ENCODE data around the gene VIPAS39. TPM values are rescaled to one million over a fixed set of nuclear protein-coding genes. Genes with fewer than 3 reads are reported as not detected.

VIPAS39 gene
- total and polyA plus RNA-seq, 2 of the 13 experiments (the other 11 are each of a cell fraction or from before 2014, with no cell fraction given), result 13.3 to 21.5 TPM

GRCh38 chr14:77469067-77469505 lies 11.7 kb upstream of the VIPAS39 start (continued):
- no peak for TF ChIP-seq ZNF318 (CRISPR knock-in tag; IDR thresholded peaks at IDR 0.05)
- peak; percentile 92 for TF ChIP-seq ZBTB33 (CRISPR knock-in tag; IDR thresholded peaks at IDR 0.05)
- TF ChIP-seq MAZ (IDR thresholded peaks at IDR 0.05; ENCODE audit: borderline replicate concordance, low read depth, low read length), result peak; percentile 18; the same call in 1 of the 2 replicates
- no peak for TF ChIP-seq MAZ (CRISPR knock-in tag; IDR thresholded peaks at IDR 0.05; ENCODE audit: low read depth)
- peak; percentile 45 for TF ChIP-seq FOSL2 (CRISPR knock-in tag; IDR thresholded peaks at IDR 0.05)
- no peak for TF ChIP-seq SNRNP70 (IDR thresholded peaks at IDR 0.05; ENCODE audit: low read depth, low read length)
- TF ChIP-seq ZBTB38 (CRISPR knock-in tag; IDR thresholded peaks at IDR 0.05), result peak; percentile 97
